Calu3 (cell line): Measurements from ENCODE around the gene PDE6A. TPM values are rescaled to one million over a fixed set of nuclear protein-coding genes. Genes with fewer than 3 reads are reported as not detected.

ENCODE experiments used
- BruUV-seq: library from RNA; stranded (reverse); fragments of 400-500 nt; replicated peaks from 2 replicates; lab custom pipeline; 2021; lab: Mats Ljungman, UMichigan
- CTCF ChIA-PET: fragments of 300-600 bp; sonication (Branson Sonifier 250); formaldehyde crosslinking; loops from one replicate; lab custom pipeline; 2022; ENCODE audit warnings: antibody characterized with exemption; lab: Charles Lee
- DNase-seq: peaks from one replicate; pipeline ENCODE4 v3.0.0; 2022
- H3K27ac Mint-ChIP-seq: one replicate; pipeline ENCODE4 v1.8.0; 2022; ENCODE audit warnings: mixed read lengths; ENCODE audit not compliant: unreplicated experiment
- H3K27me3 Mint-ChIP-seq: one replicate; pipeline ENCODE4 v1.8.0; 2022; ENCODE audit warnings: mixed read lengths; ENCODE audit not compliant: unreplicated experiment
- H3K36me3 Mint-ChIP-seq: one replicate; pipeline ENCODE4 v1.8.0; 2022; ENCODE audit warnings: mild to moderate bottlenecking, moderate library complexity, mixed read lengths; ENCODE audit not compliant: insufficient read depth, unreplicated experiment
- H3K4me1 Mint-ChIP-seq: one replicate; pipeline ENCODE4 v1.8.0; 2022; ENCODE audit warnings: mild to moderate bottlenecking, low read depth, mixed read lengths; ENCODE audit not compliant: unreplicated experiment
- H3K4me3 Mint-ChIP-seq: one replicate; pipeline ENCODE4 v1.8.0; 2022; ENCODE audit warnings: mild to moderate bottlenecking, low read depth, moderate library complexity, mixed read lengths; ENCODE audit not compliant: unreplicated experiment
- H3K9me3 Mint-ChIP-seq: one replicate; pipeline ENCODE4 v1.8.0; 2022; ENCODE audit warnings: low read depth, mixed read lengths; ENCODE audit not compliant: unreplicated experiment
- intact Hi-C: fragments of 100-400 bp; cut with micrococcal nuclease; formaldehyde crosslinking; loops from one replicate; pipeline ENCODE4 v1.10.0; 2022; ENCODE audit not compliant: unreplicated experiment
- total RNA-seq: library from RNA; stranded (reverse); gene quantifications from 2 replicates; pipeline ENCODE4 v1.2.3, GENCODE V29; 2022
- TF ChIP-seq, protein P1 (sequence below): fragments of 200-600 bp; IDR thresholded peaks from one replicate; pipeline ENCODE4 v1.8.0; 2022; ENCODE audit warnings: antibody characterized with exemption; ENCODE audit not compliant: unreplicated experiment

The PDE6A gene
- total RNA-seq, 1 experiment from 2014 or later = not detected

DNA sequence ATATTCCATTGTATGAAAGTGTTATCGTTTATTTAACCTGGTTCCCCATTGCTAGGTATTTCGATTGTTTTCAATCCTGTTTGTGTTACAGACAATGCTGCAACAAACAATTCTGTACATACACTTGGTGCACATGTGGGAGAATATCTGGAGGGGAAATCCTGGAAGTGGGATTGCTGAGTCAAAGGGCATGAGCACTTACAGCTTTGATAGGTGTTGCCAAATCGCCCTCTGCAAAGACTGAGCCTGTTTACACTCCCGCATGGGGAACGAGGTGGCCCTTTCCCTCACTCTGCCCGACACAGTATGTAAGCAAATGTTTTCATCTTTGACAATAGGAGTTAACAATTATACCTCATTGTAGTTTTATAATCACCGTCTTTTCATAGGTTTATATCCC, 66.2 kb downstream of the PDE6A start:
- Mint-ChIP-seq H3K9me3 (peaks cover 5% of the 10 kb centered on the region), H3K27me3 (no peaks in the 10 kb centered on the region), H3K27ac (no peak overlapping the region), H3K4me3 (no peak overlapping the region), H3K4me1 (no peaks in the 10 kb centered on the region), H3K36me3 (no peaks in the 10 kb centered on the region)
- no peak for DNase-seq
- no TSS peak for BruUV-seq
- intact Hi-C loops = no loop called here
- TF ChIP-seq, protein P1, sequence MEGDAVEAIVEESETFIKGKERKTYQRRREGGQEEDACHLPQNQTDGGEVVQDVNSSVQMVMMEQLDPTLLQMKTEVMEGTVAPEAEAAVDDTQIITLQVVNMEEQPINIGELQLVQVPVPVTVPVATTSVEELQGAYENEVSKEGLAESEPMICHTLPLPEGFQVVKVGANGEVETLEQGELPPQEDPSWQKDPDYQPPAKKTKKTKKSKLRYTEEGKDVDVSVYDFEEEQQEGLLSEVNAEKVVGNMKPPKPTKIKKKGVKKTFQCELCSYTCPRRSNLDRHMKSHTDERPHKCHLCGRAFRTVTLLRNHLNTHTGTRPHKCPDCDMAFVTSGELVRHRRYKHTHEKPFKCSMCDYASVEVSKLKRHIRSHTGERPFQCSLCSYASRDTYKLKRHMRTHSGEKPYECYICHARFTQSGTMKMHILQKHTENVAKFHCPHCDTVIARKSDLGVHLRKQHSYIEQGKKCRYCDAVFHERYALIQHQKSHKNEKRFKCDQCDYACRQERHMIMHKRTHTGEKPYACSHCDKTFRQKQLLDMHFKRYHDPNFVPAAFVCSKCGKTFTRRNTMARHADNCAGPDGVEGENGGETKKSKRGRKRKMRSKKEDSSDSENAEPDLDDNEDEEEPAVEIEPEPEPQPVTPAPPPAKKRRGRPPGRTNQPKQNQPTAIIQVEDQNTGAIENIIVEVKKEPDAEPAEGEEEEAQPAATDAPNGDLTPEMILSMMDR = no peak
- CTCF ChIA-PET = no interaction called here

DNA sequence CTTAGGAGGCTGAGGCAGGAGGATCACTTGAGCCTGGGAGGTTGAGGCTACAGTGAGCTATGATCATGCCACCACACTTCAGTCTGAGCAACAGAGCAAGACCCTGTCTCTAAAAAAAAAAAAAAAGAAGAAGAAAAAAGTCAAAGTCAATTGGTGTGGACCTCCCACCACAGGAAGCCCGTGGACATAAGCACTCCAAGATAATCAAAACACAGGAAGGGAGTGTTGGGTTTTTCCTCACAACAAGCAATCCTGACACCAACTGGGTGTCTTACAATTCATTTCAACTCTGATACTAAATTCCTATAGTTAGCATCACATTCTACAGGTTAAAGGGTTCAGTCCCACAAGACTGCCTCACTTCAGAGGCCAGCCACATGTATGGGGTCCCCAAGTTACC, 70.7 kb downstream of the PDE6A start:
- no peaks in the 10 kb centered on the region for H3K9me3 Mint-ChIP-seq
- no peak for DNase-seq
- TF ChIP-seq, protein P1 = no peak
- H3K4me1 Mint-ChIP-seq = peaks cover 7% of the 10 kb centered on the region
- H3K36me3 Mint-ChIP-seq = no peaks in the 10 kb centered on the region
- CTCF ChIA-PET = interaction anchor here (0.6 to 1.1 kb wide), 3 partner anchors 23 to 147 kb away, joined by 3 to 4 read pairs (median 4); no protein-coding TSS in a partner anchor
- intact Hi-C loops = no loop called here
- H3K27me3 Mint-ChIP-seq = peaks cover 24% of the 10 kb centered on the region
- no peak overlapping the region for H3K27ac Mint-ChIP-seq
- BruUV-seq = no TSS peak
- no peak overlapping the region for H3K4me3 Mint-ChIP-seq

DNA sequence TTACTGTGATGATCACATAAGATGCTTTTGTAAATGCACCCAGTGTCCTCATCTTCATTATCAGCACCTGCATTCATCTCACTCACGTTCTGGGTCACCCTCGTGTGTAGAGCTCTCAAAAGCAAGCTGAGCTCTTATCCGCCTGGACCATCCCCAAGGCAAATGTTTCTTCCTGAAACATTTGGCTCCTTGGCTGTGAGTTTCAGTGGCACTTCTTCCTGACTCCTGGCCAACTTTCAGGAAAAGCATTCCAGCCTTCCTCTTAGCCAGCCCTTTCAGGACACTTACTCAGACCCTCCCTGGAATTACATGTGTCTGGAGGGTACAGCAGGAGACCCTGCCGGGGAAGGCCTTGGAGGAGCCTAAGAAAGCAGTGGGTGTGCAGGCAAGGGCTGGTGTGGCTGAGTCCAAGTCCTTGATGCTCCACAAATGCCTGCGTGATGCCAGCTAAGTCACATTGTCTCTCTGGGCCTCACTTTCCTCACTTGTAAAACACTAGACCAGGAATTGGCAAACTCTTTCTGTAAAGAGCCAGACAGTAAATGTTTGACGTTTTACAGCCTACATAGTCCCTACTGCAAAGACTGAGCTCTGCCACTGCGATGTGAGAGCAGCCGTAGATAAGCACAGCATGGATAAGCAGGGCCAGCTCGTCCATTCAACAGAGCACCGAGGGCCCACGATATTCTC, 72.1 kb downstream of the PDE6A start:
- no peaks in the 10 kb centered on the region for H3K36me3 Mint-ChIP-seq
- H3K4me3 Mint-ChIP-seq = no peak overlapping the region
- TF ChIP-seq, protein P1 = no peak
- DNase-seq = no peak
- no TSS peak for BruUV-seq
- H3K9me3 Mint-ChIP-seq = no peaks in the 10 kb centered on the region
- H3K4me1 Mint-ChIP-seq = peaks cover 7% of the 10 kb centered on the region
- intact Hi-C loops = no loop called here
- no peak overlapping the region for H3K27ac Mint-ChIP-seq
- CTCF ChIA-PET = interaction anchor here (0.5 to 0.8 kb wide), 5 partner anchors 21 to 342 kb away, joined by 3 to 7 read pairs (median 4); no protein-coding TSS in a partner anchor
- peaks cover 25% of the 10 kb centered on the region for H3K27me3 Mint-ChIP-seq

DNA sequence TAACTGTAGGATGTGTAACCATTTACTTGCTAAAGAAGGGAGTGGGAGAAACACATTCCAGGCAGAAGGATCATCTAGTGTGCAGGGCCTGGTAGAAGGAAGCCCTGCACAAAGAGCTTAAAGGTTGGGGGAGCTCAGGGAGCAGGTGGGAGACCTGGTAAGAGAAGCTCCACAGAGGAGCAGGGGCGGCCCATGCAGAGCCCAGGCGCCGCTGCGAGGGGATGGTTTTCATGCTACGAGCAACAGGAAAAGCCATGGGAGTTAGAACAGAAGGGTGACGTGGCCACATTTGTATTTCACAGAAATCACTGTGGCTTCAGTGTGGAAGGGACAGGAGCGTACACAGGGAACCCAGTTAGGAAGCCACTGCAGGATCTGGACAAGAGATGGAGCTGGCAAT, 73.1 kb downstream of the PDE6A start:
- no TSS peak for BruUV-seq
- Mint-ChIP-seq H3K36me3 (no peaks in the 10 kb centered on the region), H3K27ac (no peak overlapping the region), H3K4me3 (no peak overlapping the region), H3K27me3 (peaks cover 36% of the 10 kb centered on the region), H3K9me3 (peaks cover 3% of the 10 kb centered on the region), H3K4me1 (peaks cover 7% of the 10 kb centered on the region)
- intact Hi-C loops = no loop called here
- TF ChIP-seq, protein P1 = no peak
- no peak for DNase-seq
- CTCF ChIA-PET = no interaction called here
